IMR-90 (cell line): ENCODE results near the gene SPI1. TPM values are rescaled to one million over a fixed set of nuclear protein-coding genes. Genes with fewer than 3 reads are reported as not detected.

Source experiments
- ATAC-seq: fragments of 200-7000 bp; cut with Tn5 transposase; 2 replicates; pipeline ENCODE4 v1.9.1; 2020; ENCODE audit warnings: low read depth, mild to moderate bottlenecking, moderate library complexity
- BruUV-seq: library from RNA; stranded (reverse); fragments of 400-500 nt; replicated peaks from 2 replicates; lab custom pipeline; 2021; lab: Mats Ljungman, UMichigan
- CTCF ChIA-PET: fragments of 300-600 bp; formaldehyde crosslinking; extraction: SDS; loops from one replicate; lab custom pipeline; 2021; ENCODE audit warnings: antibody characterized with exemption; lab: Yijun Ruan, JAX
- POLR2A ChIA-PET: fragments of 300-600 bp; sonication (Branson Sonifier 250); formaldehyde crosslinking; loops from one replicate; lab custom pipeline; 2022; ENCODE audit warnings: antibody characterized with exemption; ENCODE audit not compliant: unreplicated experiment; lab: Charles Lee
- DNase-seq: peaks from one replicate; pipeline ENCODE4 v3.0.0; 2013
- H2AFZ ChIP-seq: replicated peaks from 2 replicates; pipeline ENCODE3; 2013; ENCODE audit warnings: low read length, mild to moderate bottlenecking; ENCODE audit not compliant: poor library complexity
- H2AK5ac ChIP-seq: 2 replicates; pipeline ENCODE4 v1.6.1; 2013; ENCODE audit warnings: low read depth, low read length, inconsistent platforms
- H2AK9ac ChIP-seq: replicated peaks from 2 replicates; pipeline ENCODE3; 2013; ENCODE audit warnings: mild to moderate bottlenecking, low read depth, low read length, moderate library complexity; ENCODE audit not compliant: poor library complexity
- H2BK120ac ChIP-seq: 2 replicates; pipeline ENCODE4 v1.6.1; 2013; ENCODE audit warnings: low read depth, low read length, inconsistent platforms
- H2BK15ac ChIP-seq: 3 replicates; pipeline ENCODE4 v1.6.1; 2013; ENCODE audit warnings: low read depth, low read length, inconsistent platforms
- H2BK20ac ChIP-seq: 2 replicates; pipeline ENCODE4 v1.6.1; 2013; ENCODE audit warnings: low read depth, mild to moderate bottlenecking, inconsistent platforms, low read length, moderate library complexity
- H2BK5ac ChIP-seq: 2 replicates; pipeline ENCODE4 v1.6.1; 2013; ENCODE audit warnings: mild to moderate bottlenecking, low read depth, low read length, inconsistent platforms; ENCODE audit not compliant: poor library complexity, severe bottlenecking
- H3K14ac ChIP-seq: replicated peaks from 2 replicates; pipeline ENCODE4 v1.6.1; 2013; ENCODE audit warnings: low read depth, low read length, inconsistent platforms
- H3K18ac ChIP-seq: 2 replicates; pipeline ENCODE4 v1.6.1; 2013; ENCODE audit warnings: low read depth, low read length, control low read depth
- H3K23ac ChIP-seq: 2 replicates; pipeline ENCODE4 v1.6.1; 2013; ENCODE audit warnings: low read depth, low read length, inconsistent platforms
- H3K27ac ChIP-seq: 2 replicates; pipeline ENCODE4 v1.5.1; 2013; ENCODE audit warnings: mild to moderate bottlenecking, control low read depth, low read length; ENCODE audit not compliant: insufficient read depth
- H3K27me3 ChIP-seq: 2 replicates; pipeline ENCODE4 v1.6.1; 2013; ENCODE audit warnings: low read length; ENCODE audit not compliant: control insufficient read depth, insufficient read depth
- H3K36me3 ChIP-seq: 2 replicates; pipeline ENCODE4 v1.6.1; 2013; ENCODE audit warnings: low read length, mixed read lengths; ENCODE audit not compliant: control insufficient read depth, insufficient read depth
- H3K4ac ChIP-seq: 2 replicates; pipeline ENCODE4 v1.6.1; 2013; ENCODE audit warnings: low read depth, low read length, inconsistent platforms
- H3K4me1 ChIP-seq: 2 replicates; pipeline ENCODE4 v1.6.1; 2013; ENCODE audit warnings: low read length, mixed read lengths; ENCODE audit not compliant: control insufficient read depth, insufficient read depth
- H3K4me2 ChIP-seq: 2 replicates; pipeline ENCODE4 v1.6.1; 2013; ENCODE audit warnings: low read depth, mild to moderate bottlenecking, control low read depth, low read length, moderate library complexity
- H3K4me3 ChIP-seq: 2 replicates; pipeline ENCODE4 v1.5.1; 2013; ENCODE audit warnings: low read depth, mild to moderate bottlenecking, control low read depth, low read length, moderate library complexity; ENCODE audit not compliant: insufficient read depth
- H3K56ac ChIP-seq: 2 replicates; pipeline ENCODE4 v1.6.1; 2013; ENCODE audit warnings: low read length, inconsistent platforms; ENCODE audit not compliant: insufficient read depth; ENCODE audit errors: extremely low read depth
- H3K79me1 ChIP-seq, 2 experiments: 2 replicates each; pipeline ENCODE4 v1.6.1; 2013; ENCODE audit warnings: low read length in 2 of 2, inconsistent platforms in 1 of 2, low read depth in 1 of 2
- H3K9ac ChIP-seq: 2 replicates; pipeline ENCODE4 v1.6.1; 2013; ENCODE audit warnings: low read depth, low read length, control low read depth
- H3K9me1 ChIP-seq: 2 replicates; pipeline ENCODE4 v1.6.1; 2013; ENCODE audit warnings: low read length, inconsistent platforms; ENCODE audit not compliant: insufficient read depth
- H3K9me3 ChIP-seq: 2 replicates; pipeline ENCODE4 v1.6.1; 2013; ENCODE audit warnings: low read length; ENCODE audit not compliant: control insufficient read depth, insufficient read depth
- H4K20me1 ChIP-seq: 2 replicates; pipeline ENCODE4 v1.6.1; 2013; ENCODE audit warnings: low read length, inconsistent platforms; ENCODE audit not compliant: insufficient read depth
- H4K5ac ChIP-seq: 2 replicates; pipeline ENCODE4 v1.6.1; 2013; ENCODE audit warnings: mild to moderate bottlenecking, low read depth, low read length, control low read depth
- H4K8ac ChIP-seq, 2 experiments: 2 replicates each; pipeline ENCODE4 v1.6.1; 2013; ENCODE audit warnings: low read depth in 2 of 2, low read length in 2 of 2, control low read depth in 1 of 2, inconsistent platforms in 1 of 2
- H4K91ac ChIP-seq: 2 replicates; pipeline ENCODE4 v1.6.1; 2013; ENCODE audit warnings: low read depth, low read length, inconsistent platforms; ENCODE audit not compliant: insufficient read depth
- MXI1 ChIP-seq: IDR thresholded peaks from 2 replicates; pipeline ENCODE4 v1.6.1; 2012; ENCODE audit warnings: low read depth, mild to moderate bottlenecking, low read length, moderate library complexity, borderline replicate concordance
- WGBS, 2 experiments: methylation state at CpG; one replicate each; pipeline versions ENCODE4 v1.1.5 to v1.1.7; 2013; ENCODE audit warnings: missing lambda C conversion rate in 2 of 2; ENCODE audit not compliant: insufficient read length in 1 of 2; ENCODE audit errors: extremely low coverage in 2 of 2; 5-methylcytosine and 5-hydroxymethylcytosine counted together
- dilution Hi-C: fragments of 300-500 bp; cut with HindIII; formaldehyde crosslinking; loops from one replicate; pipeline ENCODE4 v1.14.3; 2018; ENCODE audit warnings: low sequenced_read_pairs; ENCODE audit not compliant: unreplicated experiment
- in situ Hi-C: fragments of 300-500 bp; cut with MboI; formaldehyde crosslinking; loops from 3 replicates; pipeline ENCODE4 v1.14.3; 2019; ENCODE audit warnings: low sequenced_read_pairs, inconsistent platforms, mixed read lengths
- intact Hi-C: fragments of 100-400 bp; cut with micrococcal nuclease; formaldehyde crosslinking; loops from 2 replicates; pipeline ENCODE4 v1.10.0; 2022
- microRNA-seq, 2 experiments: library from miRNA; stranded (forward) in 1 of 2; unstranded in 1 of 2; fragments of 10-50 nt in 1 of 2; fragments of <30 nt in 1 of 2; gene quantifications in 1 of 2; microRNA quantifications in 1 of 2; one replicate each; pipeline versions ENCODE3 to v1.1.0; 2013 to 2020; ENCODE audit not compliant: insufficient read depth in 1 of 2, insufficient read length in 1 of 2, unreplicated experiment in 1 of 2
- polyA plus RNA-seq, 3 experiments: library from polyadenylated mRNA; depleted of rRNA; stranded (reverse); fragments of >200 nt; gene quantifications; 2 replicates each; pipeline ENCODE4 v1.2.3, GENCODE V29; 2012; ENCODE audit warnings: low replicate concordance in 1 of 3
- small RNA-seq, 5 experiments: library from RNA; depleted of rRNA; stranded (forward); fragments of <200 nt; gene quantifications; one replicate each; pipeline ENCODE3, GENCODE V24; 2012
- total RNA-seq: library from RNA; depleted of rRNA; stranded (reverse); fragments of >200 nt; gene quantifications from 2 replicates; pipeline ENCODE4 v1.2.3, GENCODE V29; 2012; rRNA removed

SPI1 gene
- total and polyA plus RNA-seq, 2 of the 4 experiments (the other 2 are of a cell fraction): not detected

DNA sequence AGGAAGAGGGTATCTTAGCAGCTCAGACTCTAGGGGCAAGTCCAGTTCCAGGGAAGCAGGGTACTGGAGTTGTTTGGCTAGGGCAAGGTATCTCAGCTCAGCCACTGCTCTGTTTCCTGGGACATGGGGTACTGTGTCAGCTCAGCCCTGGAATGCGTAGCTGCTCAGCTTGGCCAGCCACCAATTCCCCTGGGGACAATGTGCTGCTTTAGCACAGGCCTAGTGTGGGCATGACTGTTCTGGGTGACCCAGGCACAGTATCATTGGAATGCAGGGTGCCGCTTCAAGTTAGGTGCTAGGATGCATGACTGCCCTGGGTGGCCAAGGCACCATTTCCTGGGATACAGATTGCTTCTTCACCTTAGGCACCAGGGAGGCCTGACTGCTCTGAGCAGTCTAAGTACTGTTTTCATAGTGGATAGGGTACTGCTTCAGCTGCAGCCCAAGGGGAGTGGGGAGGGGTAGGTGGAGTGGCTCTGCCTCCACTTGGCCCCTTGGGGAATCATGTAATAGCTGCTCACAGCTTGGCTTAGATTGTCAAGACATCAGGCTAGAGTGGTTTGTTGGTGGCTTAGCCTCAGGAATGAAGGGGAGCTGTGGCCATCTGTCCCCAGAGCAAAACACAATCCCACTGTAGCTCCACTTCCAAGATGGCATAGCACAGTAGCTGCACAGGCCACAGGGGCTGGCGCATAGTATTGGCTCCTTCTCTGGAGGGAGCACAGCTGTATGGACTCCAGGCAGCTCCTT lies 72.4 kb downstream of the SPI1 start:
- peak; percentile 27 for ATAC-seq
- Histone ChIP-seq H3K27me3 (no peaks in the 10 kb centered on the region), H3K4me1 (no peaks in the 10 kb centered on the region), H2BK120ac (no peak overlapping the region), H4K8ac (no peak overlapping the region), H2AFZ (no peak overlapping the region), H2BK20ac (no peak overlapping the region), H3K36me3 (peaks cover 32% of the 10 kb centered on the region), H3K18ac (no peak overlapping the region), H3K9me3 (no peaks in the 10 kb centered on the region), H3K27ac (no peak overlapping the region), H2AK9ac (no peak overlapping the region), H3K4me3 (no peak overlapping the region), H4K5ac (no peak overlapping the region), H4K91ac (no peak overlapping the region), H3K79me1 (peaks cover 0 to 12% of the 10 kb centered on the region in 2 experiments; a peak in 2 of 4 replicates), H3K4ac (no peak overlapping the region), H4K20me1 (no peaks in the 10 kb centered on the region), H2BK5ac (no peak overlapping the region), H3K56ac (no peak overlapping the region), H3K9ac (no peak overlapping the region), H2AK5ac (no peak overlapping the region), H3K9me1 (peaks cover 13% of the 10 kb centered on the region; the same call in 1 of the 2 replicates), H3K23ac (no peak overlapping the region), H3K4me2 (no peak overlapping the region), H2BK15ac (no peak overlapping the region), H3K14ac (no peak overlapping the region)
- DNase-seq: no peak
- POLR2A ChIA-PET: no interaction called here
- WGBS, 2 experiments: 90% methylated on average over 2 of the region's 3 CpGs; no CpG with 5 or more reads in 1 of the 2 experiments
- intact Hi-C loops: loop anchor here (5.0 kb wide), 1 partner anchor 34 kb away; the partner anchor contains the start of gene MADD
- no peak for TF ChIP-seq MXI1
- in situ Hi-C loops: no loop called here
- dilution Hi-C loops: no loop called here
- no TSS peak for BruUV-seq
- CTCF ChIA-PET: interaction anchor here (0.6 kb wide), 1 partner anchor 12 kb away, joined by 5 read pairs; no protein-coding TSS in a partner anchor

Small RNA genes within 50 kb of the gene (microRNA-seq; reads per million reads assigned to microRNA genes)
- 0 reads per million in 2 experiments for gene MIR4487

Small RNA genes within 50 kb of the gene (small RNA-seq; reads per million reads assigned to genes)
- gene MIR4487: 0 reads per million in 5 experiments

Other genes starting within 250 kb of the SPI1 start
- gene ARFGAP2, start 201.7 kb downstream of the SPI1 start, total RNA-seq: 87.8 and 114 TPM in 2 replicates
- 35.1 and 54.7 TPM in 2 replicates for gene ARFGAP2, start 201.7 kb downstream of the SPI1 start, polyA plus RNA-seq (2012; rRNA removed)
- gene PACSIN3, start 192.1 kb downstream of the SPI1 start, total RNA-seq: 18.9 and 19.2 TPM in 2 replicates
- gene PACSIN3, start 192.1 kb downstream of the SPI1 start, polyA plus RNA-seq (2012; rRNA removed): 21.1 and 24.5 TPM in 2 replicates
- 25.6 and 27.8 TPM in 2 replicates for gene DDB2, start 163.6 kb downstream of the SPI1 start, total RNA-seq
- gene DDB2, start 163.6 kb downstream of the SPI1 start, polyA plus RNA-seq (2012; rRNA removed): 33.5 and 33.6 TPM in 2 replicates
- 10.3 and 17.7 TPM in 2 replicates for gene ACP2, start 129.7 kb downstream of the SPI1 start, total RNA-seq
- gene ACP2, start 129.7 kb downstream of the SPI1 start, polyA plus RNA-seq (2012; rRNA removed): 23.6 and 24.8 TPM in 2 replicates
- gene NR1H3, start 120.6 kb downstream of the SPI1 start, total RNA-seq: 9.1 and 9.7 TPM in 2 replicates
- gene NR1H3, start 120.6 kb downstream of the SPI1 start, polyA plus RNA-seq (2012; rRNA removed): 13.6 and 19.0 TPM in 2 replicates
- gene MADD, start 108.4 kb downstream of the SPI1 start, total RNA-seq: 11.1 and 13.3 TPM in 2 replicates
- 16.4 and 17.3 TPM in 2 replicates for gene MADD, start 108.4 kb downstream of the SPI1 start, polyA plus RNA-seq (2012; rRNA removed)
- gene MYBPC3, start 25.8 kb downstream of the SPI1 start, total RNA-seq: not detected in 2 replicates
- gene MYBPC3, start 25.8 kb downstream of the SPI1 start, polyA plus RNA-seq (2012; rRNA removed): not detected in 2 replicates
- 29.2 and 32.4 TPM in 2 replicates for gene SLC39A13, start 30.0 kb upstream of the SPI1 start, total RNA-seq
- 144 and 164 TPM in 2 replicates for gene SLC39A13, start 30.0 kb upstream of the SPI1 start, polyA plus RNA-seq (2012; rRNA removed)
- 238 and 484 TPM in 2 replicates for gene PSMC3, start 47.9 kb upstream of the SPI1 start, total RNA-seq
- 253 TPM in 2 replicates for gene PSMC3, start 47.9 kb upstream of the SPI1 start, polyA plus RNA-seq (2012; rRNA removed)
- not detected in 2 replicates for gene RAPSN, start 70.6 kb upstream of the SPI1 start, total RNA-seq
- 0.03 and 0.09 TPM in 2 replicates for gene RAPSN, start 70.6 kb upstream of the SPI1 start, polyA plus RNA-seq (2012; rRNA removed)
- 109 and 135 TPM in 2 replicates for gene CELF1, start 174.6 kb upstream of the SPI1 start, total RNA-seq
- gene CELF1, start 174.6 kb upstream of the SPI1 start, polyA plus RNA-seq (2012; rRNA removed): 61.6 and 63.3 TPM in 2 replicates
- gene PTPMT1, start 187.1 kb upstream of the SPI1 start, total RNA-seq: 51.4 and 55.0 TPM in 2 replicates
- gene PTPMT1, start 187.1 kb upstream of the SPI1 start, polyA plus RNA-seq (2012; rRNA removed): 51.6 and 58.3 TPM in 2 replicates
- 37.2 and 41.6 TPM in 2 replicates for gene KBTBD4, start 200.4 kb upstream of the SPI1 start, total RNA-seq
- 12.2 and 14.9 TPM in 2 replicates for gene KBTBD4, start 200.4 kb upstream of the SPI1 start, polyA plus RNA-seq (2012; rRNA removed)
- 77.1 and 79.7 TPM in 2 replicates for gene NDUFS3, start 200.5 kb upstream of the SPI1 start, total RNA-seq
- gene NDUFS3, start 200.5 kb upstream of the SPI1 start, polyA plus RNA-seq (2012; rRNA removed): 108 and 114 TPM in 2 replicates
- not detected in 2 replicates for gene FAM180B, start 208.1 kb upstream of the SPI1 start, total RNA-seq
- gene FAM180B, start 208.1 kb upstream of the SPI1 start, polyA plus RNA-seq (2012; rRNA removed): not detected in 2 replicates
- under 0.01 TPM in 1 of 2 replicates, not detected in the other for gene C1QTNF4, start 215.9 kb upstream of the SPI1 start, total RNA-seq
- gene C1QTNF4, start 215.9 kb upstream of the SPI1 start, polyA plus RNA-seq (2012; rRNA removed): 0.12 and 0.16 TPM in 2 replicates